Fibroblast of the conjunctiva (primary cell): ENCODE data around the gene SPACA7.

Experiments used
- DNase-seq: peaks from one replicate; pipeline ENCODE4 v3.0.0-alpha.2; 2010; ENCODE audit warnings: low read depth

Gene SPACA7

DNA sequence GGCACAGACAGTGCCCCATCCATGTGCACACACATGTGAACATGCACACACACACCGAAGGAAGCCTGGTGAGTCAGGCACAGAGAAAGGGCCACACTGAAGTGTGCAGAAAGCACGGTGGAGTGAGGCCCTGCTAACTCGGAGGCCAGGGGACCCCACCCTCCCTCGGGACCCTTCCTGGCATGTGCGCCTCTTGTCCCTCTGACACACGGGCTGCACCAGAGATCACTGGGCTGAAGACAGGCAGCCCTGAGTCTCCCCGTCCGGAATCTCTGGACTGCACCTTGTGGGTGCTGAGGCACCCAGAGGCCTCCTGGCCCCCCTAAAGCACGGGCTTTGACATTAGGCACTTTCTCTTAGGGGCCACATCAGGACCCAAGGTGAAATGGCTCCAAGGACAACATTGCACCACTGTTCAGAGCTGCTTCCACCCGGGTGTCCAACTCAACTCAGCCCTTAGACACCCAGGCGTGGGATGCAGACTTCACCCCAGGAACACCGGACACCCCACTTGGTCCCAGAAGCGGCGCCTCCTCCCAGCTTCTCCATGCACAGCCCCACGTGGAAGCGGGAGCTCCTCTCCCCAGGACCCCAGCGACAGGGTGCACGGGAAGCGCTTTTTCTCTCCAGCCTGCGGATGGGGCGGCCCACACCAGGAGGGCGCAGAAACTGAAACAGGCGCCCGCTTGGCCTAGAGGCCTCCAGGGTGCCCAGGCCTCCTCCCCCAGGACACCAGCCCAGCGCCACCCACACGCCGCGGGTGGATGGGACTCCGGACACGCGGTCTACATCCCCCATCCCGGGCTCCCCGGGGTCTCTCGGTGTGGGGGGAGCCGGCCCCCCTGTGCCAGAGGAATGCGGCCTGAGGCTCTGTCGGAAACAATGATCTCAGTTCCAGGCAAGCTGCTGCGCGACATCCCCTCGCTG, 90.2 kb downstream of the SPACA7 start:
- DNase-seq, result no peak

- DNase-seq, result no peak
Observed at GRCh38 chr13:112467236-112467635, 91.1 kb downstream of the SPACA7 start.

DNA sequence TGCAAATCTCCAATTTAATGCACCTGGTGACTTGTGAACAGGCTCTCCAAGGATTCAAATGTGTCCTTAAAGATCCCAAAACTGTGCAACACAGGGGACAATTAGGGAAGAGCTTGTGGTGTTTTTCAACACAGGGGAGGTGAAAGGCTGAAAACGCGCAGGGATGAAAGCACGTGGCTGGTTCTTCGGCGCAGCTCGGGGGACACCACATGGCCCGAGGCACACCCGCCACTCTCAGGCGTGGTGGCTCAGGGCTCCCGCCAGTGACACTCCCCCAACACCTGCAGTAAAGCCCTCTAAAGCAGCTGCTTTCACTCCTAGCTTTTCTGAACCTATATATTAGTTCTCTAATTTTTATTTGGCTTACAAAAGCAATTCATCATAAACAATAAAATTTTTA, 91.9 kb downstream of the SPACA7 start:
- no peak for DNase-seq

DNA sequence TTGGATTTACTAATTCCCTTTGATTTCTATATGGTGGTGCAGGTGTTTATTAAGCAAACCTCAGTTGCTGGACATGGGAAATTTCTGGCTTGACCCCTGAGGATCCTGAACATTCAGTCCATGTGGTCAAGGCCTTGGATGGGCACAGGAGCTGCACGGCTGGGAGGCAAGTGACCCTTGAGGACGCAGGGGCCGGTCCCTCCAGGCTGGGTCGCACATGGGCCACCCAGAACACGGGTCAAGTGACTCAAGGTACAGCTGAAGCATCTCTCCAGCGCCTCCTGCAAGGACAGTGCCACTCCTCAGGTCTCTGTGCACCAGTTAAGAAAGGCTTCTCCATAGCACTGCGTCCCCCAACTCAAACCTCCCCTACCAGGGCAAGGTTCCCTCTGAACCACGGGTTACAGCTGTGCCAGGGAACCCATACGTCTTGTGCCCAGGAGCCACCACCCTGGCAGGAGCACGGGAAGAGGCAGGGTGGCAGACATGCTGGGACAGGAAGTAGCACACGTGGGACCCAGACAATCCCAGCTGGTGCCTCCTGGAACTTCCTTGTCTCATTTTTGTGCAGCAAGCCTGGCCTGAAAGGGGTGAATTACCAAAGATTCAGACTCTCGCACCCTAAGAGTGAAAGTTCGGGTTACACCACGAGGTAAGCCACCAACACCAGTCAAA, 93.1 kb downstream of the SPACA7 start:
- no peak for DNase-seq

DNA sequence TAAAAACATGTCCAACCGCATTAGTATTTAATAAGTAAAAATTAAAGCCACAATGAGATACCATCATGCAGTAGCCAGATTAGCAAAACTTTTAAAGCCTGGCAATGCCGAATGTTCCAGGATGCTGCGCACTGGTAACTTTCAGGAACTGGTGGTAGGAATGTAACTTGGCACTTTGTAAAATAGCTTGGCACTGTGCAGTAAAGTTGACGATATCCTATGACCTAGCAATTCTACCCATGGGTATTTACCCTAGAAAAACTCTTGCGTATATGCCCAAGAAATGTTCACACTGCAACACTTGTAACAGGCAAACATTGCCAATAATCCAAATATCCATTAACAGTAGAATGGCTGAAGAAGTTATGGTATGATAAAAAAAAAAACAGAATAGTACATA, 97.7 kb downstream of the SPACA7 start:
- no peak for DNase-seq

DNA sequence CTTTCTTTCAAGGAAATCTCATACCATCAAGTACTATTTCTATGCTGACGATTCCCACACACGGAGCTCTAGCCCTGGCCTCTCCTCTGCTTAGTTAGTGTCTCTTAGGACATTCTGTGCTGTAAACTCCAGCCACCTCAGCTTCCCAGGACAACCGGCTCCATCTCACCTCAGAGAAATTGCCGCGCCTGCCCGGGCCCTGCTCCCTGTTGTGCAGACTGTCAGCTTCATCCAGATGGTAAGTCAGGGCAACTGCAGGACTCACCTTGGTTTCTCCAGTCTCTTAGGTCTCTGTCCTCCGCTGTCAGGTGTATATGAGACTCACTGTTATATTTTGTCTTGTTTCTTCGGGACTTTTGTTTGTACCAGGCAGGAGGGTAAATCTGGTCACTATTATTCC, 98.7 kb downstream of the SPACA7 start:
- no peak for DNase-seq

DNA sequence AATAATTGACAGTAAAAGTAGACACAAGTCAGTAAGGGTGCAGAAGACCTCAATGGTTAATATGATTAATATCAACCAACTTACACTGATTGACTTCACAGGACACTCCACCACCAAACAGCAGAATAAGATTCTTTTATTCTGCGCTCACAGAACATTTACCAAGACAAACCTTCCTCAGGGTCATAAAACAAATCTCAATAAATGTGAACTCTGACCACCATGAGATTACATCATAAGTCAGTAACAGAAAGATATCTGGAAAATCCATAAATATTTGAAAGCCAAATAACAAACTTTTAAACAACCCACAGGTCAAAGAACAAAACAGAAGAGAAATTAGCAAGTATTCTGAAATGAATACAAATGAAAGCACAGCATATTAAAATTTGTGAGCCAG, 99.7 kb downstream of the SPACA7 start:
- no peak for DNase-seq

- no peak for DNase-seq
Observed at GRCh38 chr13:112477070-112477619, 101.0 kb downstream of the SPACA7 start.

DNA sequence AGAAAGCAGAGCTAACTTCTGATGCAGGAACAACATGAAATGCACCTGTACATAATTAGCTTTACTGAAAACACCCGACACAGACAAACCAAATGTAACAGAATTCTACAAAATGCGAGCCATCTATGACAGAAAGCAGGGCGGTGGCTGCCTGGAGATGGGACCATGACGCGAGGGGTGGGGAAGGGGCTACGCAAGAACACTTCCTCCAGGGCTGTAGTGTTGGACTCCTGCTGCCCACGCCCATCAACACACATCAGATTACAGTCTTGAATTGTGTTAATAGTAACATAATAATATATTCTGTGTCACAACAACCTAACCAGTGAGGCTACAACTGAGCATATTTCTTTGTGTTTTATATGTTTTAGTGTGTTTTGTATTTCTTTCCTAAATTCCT, 103.2 kb downstream of the SPACA7 start:
- no peak for DNase-seq

GRCh38 chr13:112481458-112481857, 105.3 kb downstream of the SPACA7 start:
- DNase-seq, result no peak

DNA sequence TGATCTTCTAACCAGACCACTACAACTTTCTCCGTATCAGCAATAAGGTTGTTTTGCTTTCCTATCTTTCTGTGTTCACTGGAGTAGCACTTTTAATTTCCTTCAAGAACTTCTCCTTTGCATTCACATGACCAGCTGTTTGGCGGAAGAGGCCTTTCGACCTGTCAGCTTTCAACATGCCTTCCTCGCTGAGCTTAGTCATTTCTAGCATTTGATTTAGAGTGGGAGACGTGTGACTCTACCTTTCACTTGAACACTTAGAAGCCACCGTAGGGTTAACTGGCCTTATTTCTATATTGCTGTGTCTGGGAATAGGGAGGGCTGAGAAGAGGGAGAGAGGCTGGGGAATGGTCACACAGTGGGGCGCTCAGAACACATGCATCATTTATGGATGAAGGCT, 107.1 kb downstream of the SPACA7 start:
- DNase-seq, result no peak
